Measurements from ENCODE around the gene CTIF.
"Not testable (repeated sequence)": the region's sequence is repeated elsewhere in the genome, so short reads cannot be mapped to it uniquely, and the experiment has no call there.

Gene CTIF

GRCh38 chr18:48715711-48716361 is 177.0 kb downstream of the CTIF start:
- DNase-seq, result no peak

GRCh38 chr18:48717227-48717626 is 178.4 kb downstream of the CTIF start:
- DNase-seq, result not testable (repeated sequence)

GRCh38 chr18:48718251-48718959 is 179.6 kb downstream of the CTIF start:
- DNase-seq, result no peak

- DNase-seq, result no peak
These were observed 180.6 kb downstream of the CTIF start for GRCh38 chr18:48719388-48719787.

GRCh38 chr18:48719974-48720654 is 181.3 kb downstream of the CTIF start:
- no peak for DNase-seq

- DNase-seq, result no peak
These were observed 181.8 kb downstream of the CTIF start for GRCh38 chr18:48720655-48721025.

GRCh38 chr18:48721312-48721711 is 182.5 kb downstream of the CTIF start:
- no peak for DNase-seq

GRCh38 chr18:48723016-48723415 is 184.2 kb downstream of the CTIF start:
- DNase-seq, result no peak

- no peak for DNase-seq
These were observed 185.0 kb downstream of the CTIF start for GRCh38 chr18:48723837-48724236.

- DNase-seq, result no peak
These were observed 185.6 kb downstream of the CTIF start for GRCh38 chr18:48724442-48724841.

- DNase-seq, result no peak
These were observed 186.1 kb downstream of the CTIF start for GRCh38 chr18:48724939-48725338.

- DNase-seq, result no peak
These were observed 186.7 kb downstream of the CTIF start for GRCh38 chr18:48725562-48725961.

- DNase-seq, result no peak
These were observed 188.8 kb downstream of the CTIF start for GRCh38 chr18:48727681-48728080.

GRCh38 chr18:48728204-48728833 is 189.5 kb downstream of the CTIF start:
- peak; percentile 15 for DNase-seq

GRCh38 chr18:48729404-48729803 is 190.6 kb downstream of the CTIF start:
- no peak for DNase-seq

GRCh38 chr18:48730010-48730409 is 191.2 kb downstream of the CTIF start:
- no peak for DNase-seq

GRCh38 chr18:48732767-48733424 is 194.1 kb downstream of the CTIF start:
- no peak for DNase-seq

- DNase-seq, result no peak
These were observed 194.9 kb downstream of the CTIF start for GRCh38 chr18:48733643-48734253.

GRCh38 chr18:48734460-48734859 is 195.6 kb downstream of the CTIF start:
- no peak for DNase-seq

GRCh38 chr18:48735080-48735676 is 196.3 kb downstream of the CTIF start:
- no peak for DNase-seq

- DNase-seq, result no peak
These were observed 196.9 kb downstream of the CTIF start for GRCh38 chr18:48735681-48736255.

All from GOT3 (cell line).